GM12878 (cell line): ENCODE measurements around the gene TRIM8. TPM values are rescaled to one million over a fixed set of nuclear protein-coding genes. Genes with fewer than 3 reads are reported as not detected.

Experiments used
- ATAC-seq: fragments of 200-7000 bp; cut with Tn5 transposase; 3 replicates; pipeline ENCODE4 v1.9.1; 2020; ENCODE audit warnings: mild to moderate bottlenecking, moderate library complexity
- BruUV-seq: library from RNA; stranded (reverse); fragments of 400-500 nt; replicated peaks from 2 replicates; lab custom pipeline; 2021; lab: Mats Ljungman, UMichigan
- CTCF ChIA-PET: fragments of 300-600 bp; sonication (Branson Sonifier 250); formaldehyde crosslinking; extraction: SDS; loops from one replicate; lab custom pipeline; 2021; ENCODE audit warnings: inconsistent platforms; lab: Yijun Ruan, JAX
- POLR2A ChIA-PET: fragments of 350-600 bp; formaldehyde crosslinking; extraction: SDS; loops from one replicate; lab custom pipeline; 2021; ENCODE audit warnings: inconsistent platforms; lab: Charles Lee
- RAD21 ChIA-PET: fragments of 300-600 bp; sonication (Branson Sonifier 250); formaldehyde crosslinking; loops from one replicate; lab custom pipeline; 2023; ENCODE audit warnings: antibody characterized with exemption; ENCODE audit not compliant: unreplicated experiment; lab: Charles Lee
- SMC1A ChIA-PET: fragments of 300-600 bp; sonication (Branson Sonifier 250); formaldehyde crosslinking; loops from one replicate; lab custom pipeline; 2023; ENCODE audit not compliant: unreplicated experiment, uncharacterized antibody; lab: Charles Lee
- DNase-seq: peaks from one replicate; pipeline ENCODE4 v3.0.0-alpha.2; 2011; ENCODE audit warnings: low read depth, low spot score
- FAIRE-seq: peaks from 3 replicates; lab custom pipeline; 2011; peaks lifted over from hg19 to GRCh38; lab: Jason Lieb, UNC
- H2AFZ ChIP-seq: 2 replicates; pipeline ENCODE4 v1.6.0; 2011; ENCODE audit warnings: low read depth, low read length, control low read depth; ENCODE audit not compliant: control insufficient read depth
- H3K27ac ChIP-seq: 2 replicates; pipeline ENCODE4 v1.5.1; 2011; ENCODE audit warnings: control low read depth; ENCODE audit not compliant: control insufficient read depth, insufficient read depth
- H3K27me3 ChIP-seq, 2 experiments: replicated peaks in 1 of 2; 2 replicates each; pipeline versions ENCODE4 v1.6.0 to v1.6.1; 2011; ENCODE audit warnings: low read length in 1 of 2; ENCODE audit not compliant: control insufficient read depth in 2 of 2, insufficient read depth in 2 of 2
- H3K36me3 ChIP-seq, 2 experiments: 2 replicates each; pipeline ENCODE4 v1.5.1; 2011; ENCODE audit warnings: low read length in 1 of 2; ENCODE audit not compliant: control insufficient read depth in 2 of 2, insufficient read depth in 2 of 2
- H3K4me1 ChIP-seq: 2 replicates; pipeline ENCODE4 v1.6.1; 2011; ENCODE audit warnings: mild to moderate bottlenecking, low read length, moderate library complexity, mixed read lengths; ENCODE audit not compliant: control insufficient read depth, insufficient read depth
- H3K4me2 ChIP-seq: 2 replicates; pipeline ENCODE4 v1.6.0; 2011; ENCODE audit warnings: control low read depth; ENCODE audit not compliant: control insufficient read depth, insufficient read depth
- H3K4me3 ChIP-seq: fragments of 200-600 bp; sonication (generic); 2 replicates; pipeline ENCODE4 v1.5.1; 2016
- H3K79me2 ChIP-seq: 2 replicates; pipeline ENCODE4 v1.6.0; 2011; ENCODE audit warnings: low read length; ENCODE audit not compliant: control insufficient read depth, insufficient read depth
- H3K9ac ChIP-seq: 2 replicates; pipeline ENCODE4 v1.8.0; 2011; ENCODE audit warnings: low read length, control low read depth, mixed read lengths; ENCODE audit not compliant: control insufficient read depth, insufficient read depth
- H3K9me3 ChIP-seq: replicated peaks from 3 replicates; pipeline ENCODE4 v1.5.1; 2011; ENCODE audit warnings: mild to moderate bottlenecking, low read length; ENCODE audit not compliant: control insufficient read depth, insufficient read depth
- H4K20me1 ChIP-seq: 2 replicates; pipeline ENCODE4 v1.6.0; 2011; ENCODE audit not compliant: control insufficient read depth, insufficient read depth
- BRCA1 ChIP-seq: IDR thresholded peaks from 2 replicates; pipeline ENCODE4 v1.6.1; 2011; ENCODE audit warnings: low read depth, low read length, improper control_type of control experiment
- CHD4 ChIP-seq: fragments of 200-600 bp; sonication (generic); IDR thresholded peaks from 2 replicates; pipeline ENCODE4 v1.6.1; 2016; ENCODE audit warnings: mild to moderate bottlenecking
- ESRRA ChIP-seq: IDR thresholded peaks from 2 replicates; pipeline ENCODE4 v1.6.1; 2012; ENCODE audit warnings: mild to moderate bottlenecking, low read length, improper control_type of control experiment
- FOS ChIP-seq: IDR thresholded peaks from 3 replicates; pipeline ENCODE4 v1.6.1; 2011; ENCODE audit warnings: borderline replicate concordance; ENCODE audit not compliant: insufficient read length; ENCODE audit errors: extremely low read depth
- HDAC2 ChIP-seq: fragments of 200-600 bp; sonication (generic); IDR thresholded peaks from 2 replicates; pipeline ENCODE4 v1.6.1; 2017
- IRF4 ChIP-seq: IDR thresholded peaks from 2 replicates; pipeline ENCODE4 v1.6.1; 2011; ENCODE audit warnings: low read depth, low read length
- MAX ChIP-seq: IDR thresholded peaks from 2 replicates; pipeline ENCODE4 v1.6.1; 2012; ENCODE audit warnings: low read depth, low read length, improper control_type of control experiment
- MTA3 ChIP-seq: IDR thresholded peaks from 2 replicates; pipeline ENCODE4 v1.6.1; 2012; ENCODE audit warnings: low read length, inconsistent platforms, borderline replicate concordance
- MYC ChIP-seq: IDR thresholded peaks from 2 replicates; pipeline ENCODE4 v1.6.1; 2011; ENCODE audit warnings: mild to moderate bottlenecking, low read length, moderate library complexity, inconsistent platforms; ENCODE audit not compliant: insufficient read depth, insufficient replicate concordance, insufficient read length, severe bottlenecking
- NKRF ChIP-seq: fragments of 450-650 bp; conservative IDR thresholded peaks from 2 replicates; pipeline ENCODE4 v1.6.1; 2017; ENCODE audit warnings: mild to moderate bottlenecking, moderate library complexity
- PKNOX1 ChIP-seq: fragments of 450-650 bp; IDR thresholded peaks from 2 replicates; pipeline ENCODE4 v1.6.1; 2016; ENCODE audit warnings: mild to moderate bottlenecking
- POLR2AphosphoS2 ChIP-seq: IDR thresholded peaks from 2 replicates; pipeline ENCODE4 v1.6.1; 2011; ENCODE audit warnings: low read depth, mild to moderate bottlenecking, low read length, improper control_type of control experiment, moderate library complexity
- RCOR1 ChIP-seq: conservative IDR thresholded peaks from 2 replicates; pipeline ENCODE4 v1.6.1; 2012; ENCODE audit warnings: low read depth, low read length, improper control_type of control experiment
- SMAD1 ChIP-seq: fragments of 450-650 bp; IDR thresholded peaks from 2 replicates; pipeline ENCODE4 v1.6.1; 2018; ENCODE audit warnings: mild to moderate bottlenecking, low read depth; ENCODE audit not compliant: partially characterized antibody
- SMAD5 ChIP-seq: IDR thresholded peaks from 2 replicates; pipeline ENCODE4 v1.6.1; 2016; ENCODE audit warnings: antibody characterized with exemption, low read depth
- SMC3 ChIP-seq: IDR thresholded peaks from 2 replicates; pipeline ENCODE4 v1.6.1; 2011; ENCODE audit warnings: low read length, improper control_type of control experiment, borderline replicate concordance
- SREBF1 ChIP-seq: IDR thresholded peaks from 2 replicates; pipeline ENCODE4 v1.6.1; 2012; ENCODE audit warnings: mild to moderate bottlenecking, low read length
- TCF12 ChIP-seq: IDR thresholded peaks from 2 replicates; pipeline ENCODE4 v1.6.1; 2011; ENCODE audit warnings: low read depth, mild to moderate bottlenecking, low read length
- YY1 ChIP-seq: IDR thresholded peaks from 2 replicates; pipeline ENCODE4 v1.6.1; 2011; ENCODE audit warnings: low read depth, mild to moderate bottlenecking, low read length
- ZBED1 ChIP-seq: IDR thresholded peaks from 2 replicates; pipeline ENCODE4 v1.6.1; 2016; ENCODE audit warnings: borderline replicate concordance
- ZNF207 ChIP-seq: fragments of 450-650 bp; IDR thresholded peaks from 2 replicates; pipeline ENCODE4 v1.6.1; 2014; ENCODE audit warnings: antibody characterized with exemption, mild to moderate bottlenecking, borderline replicate concordance
- ZNF274 ChIP-seq: IDR thresholded peaks from one replicate; pipeline ENCODE4 v1.8.0; 2011; ENCODE audit not compliant: insufficient read length, insufficient read depth
- ZNF384 ChIP-seq: IDR thresholded peaks from 2 replicates; pipeline ENCODE4 v1.6.1; 2012; ENCODE audit warnings: low read depth, mild to moderate bottlenecking, low read length, improper control_type of control experiment, borderline replicate concordance
- WGBS: methylation state at CpG from one replicate; pipeline ENCODE4 v1.1.6; 2016; ENCODE audit warnings: low lambda C conversion rate; ENCODE audit not compliant: insufficient replicate concordance, insufficient coverage; ENCODE audit errors: missing lambda C conversion rate; 5-methylcytosine and 5-hydroxymethylcytosine counted together
- in situ Hi-C: fragments of 300-500 bp; cut with MboI; formaldehyde crosslinking; loops from 9 replicates; pipeline ENCODE4 v1.14.3; 2018; ENCODE audit warnings: mixed read lengths
- intact Hi-C: fragments of 100-400 bp; cut with micrococcal nuclease; formaldehyde crosslinking; loops from one replicate; pipeline ENCODE4 v1.14.2; 2022; ENCODE audit not compliant: unreplicated experiment
- polyA plus RNA-seq, 11 experiments: library from polyadenylated mRNA; depleted of rRNA in 4 of 11; unstranded in 6 of 11; stranded (reverse) in 5 of 11; fragments of >200 nt; fragmentation: Nextera tagmentation in 4 of 11; fragmentation: Illumina TruSeq in 1 of 11; extraction: Ambion mirVana in 4 of 11; extraction: Trizol in 1 of 11; gene quantifications; 1 replicate in 1 of 11; 2 replicates in 10 of 11; pipeline versions ENCODE4 v1.2.1 to v1.2.3, GENCODE V29; 2011 to 2016; ENCODE audit warnings: inconsistent platforms in 2 of 11, missing spikeins in 2 of 11, low read depth in 1 of 11
- total RNA-seq, 4 experiments: library from RNA; depleted of rRNA in 3 of 4; stranded (reverse); fragments of >200 nt in 3 of 4; fragmentation: Illumina TruSeq in 1 of 4; extraction: Trizol in 1 of 4; gene quantifications; 2 replicates each; pipeline versions ENCODE4 v1.2.1 to v1.2.3, GENCODE V29; 2013 to 2021

The TRIM8 gene
- total and polyA plus RNA-seq, 10 of the 15 experiments (the other 5 are each of a cell fraction or from before 2014, with no cell fraction given): 7.9 to 53.2 (median 24.6) TPM

- Histone ChIP-seq H3K4me1 (peaks cover 14% of the 10 kb centered on the region), H3K9me3 (no peaks in the 10 kb centered on the region), H4K20me1 (no peaks in the 10 kb centered on the region), H3K27me3 (no peaks in the 10 kb centered on the region), H3K9ac (peak overlapping the region; percentile 99), H2AFZ (peak overlapping the region; percentile 68), H3K36me3 (no peaks in the 10 kb centered on the region), H3K27ac (peak overlapping the region; percentile 96), H3K4me2 (peak overlapping the region; percentile 44; the same call in 1 of the 2 replicates), H3K4me3 (peak overlapping the region; percentile 93), H3K79me2 (peaks cover 54% of the 10 kb centered on the region)
- RAD21 ChIA-PET: interaction anchor here (1.1 to 2.1 kb wide), 7 partner anchors 8 to 138 kb away, joined by 3 to 11 read pairs (median 7); partner anchors contain the start of genes ARL3 and SFXN2
- SMC1A ChIA-PET: interaction anchor here (0.7 to 2.2 kb wide), 4 partner anchors 9 to 372 kb away, joined by 3 to 6 read pairs (median 4); no protein-coding TSS in a partner anchor
- intact Hi-C loops: loop anchor here (10.0 kb wide), 2 partner anchors 248 to 552 kb away; partner anchors contain the start of genes NFKB2 and NT5C2
- BruUV-seq: TSS peak; percentile 60
- FAIRE-seq (no peak), DNase-seq (no peak), ATAC-seq (no peak)
- POLR2A ChIA-PET: interaction anchor here (0.5 to 3.6 kb wide), 10 partner anchors 8 to 247 kb away, joined by 3 to 38 read pairs (median 4); partner anchors contain the start of genes ARL3, NFKB2 and SFXN2
- in situ Hi-C loops: no loop called here
- WGBS: under 1% methylated on average over 38 of the region's 45 CpGs
- CTCF ChIA-PET: interaction anchor here (0.6 to 1.8 kb wide), 5 partner anchors 33 to 358 kb away, joined by 3 to 9 read pairs (median 4); partner anchors contain the start of genes ARL3 and SFXN2
- TF ChIP-seq SMC3 (no peak), SMAD5 (no peak), POLR2AphosphoS2 (no peak), ZNF274 (no peak), CHD4 (no peak), PKNOX1 (no peak), RCOR1 (no peak), MYC (no peak), MTA3 (no peak), ZNF384 (no peak; the same call in 1 of the 2 replicates), FOS (no peak), SREBF1 (no peak), SMAD1 (no peak), HDAC2 (no peak), ZNF207 (no peak), TCF12 (no peak), MAX (no peak), ESRRA (no peak), BRCA1 (no peak), ZBED1 (no peak), IRF4 (no peak), NKRF (0 out of 2 replicates have a peak, but pooled peaks have one; percentile 5), YY1 (peak; percentile 56; the same call in 1 of the 2 replicates)
These were observed 1.4 kb upstream of the TRIM8 start for GRCh38 chr10:102642736-102643335.
